Glutamatergic neuron (in vitro differentiated cells): Measurements from ENCODE around the gene PHAX. TPM values are rescaled to one million over a fixed set of nuclear protein-coding genes. Genes with fewer than 3 reads are reported as not detected.

Experiments
- DNase-seq: peaks from one replicate; pipeline ENCODE4 v3.0.0; 2022
- H3K27ac Mint-ChIP-seq: one replicate; pipeline ENCODE4 v1.8.0; 2020; ENCODE audit warnings: mild to moderate bottlenecking, mixed read lengths, inconsistent platforms; ENCODE audit not compliant: unreplicated experiment
- H3K27me3 Mint-ChIP-seq: one replicate; pipeline ENCODE4 v1.8.0; 2020; ENCODE audit warnings: mild to moderate bottlenecking, moderate library complexity, mixed read lengths, inconsistent platforms; ENCODE audit not compliant: unreplicated experiment
- H3K36me3 Mint-ChIP-seq: one replicate; pipeline ENCODE4 v1.8.0; 2020; ENCODE audit warnings: mild to moderate bottlenecking, mixed read lengths, inconsistent platforms; ENCODE audit not compliant: unreplicated experiment
- H3K4me1 Mint-ChIP-seq: one replicate; pipeline ENCODE4 v1.8.0; 2020; ENCODE audit warnings: mild to moderate bottlenecking, low read depth, mixed read lengths, inconsistent platforms; ENCODE audit not compliant: unreplicated experiment
- H3K4me3 Mint-ChIP-seq: one replicate; pipeline ENCODE4 v1.8.0; 2020; ENCODE audit warnings: mild to moderate bottlenecking, mixed read lengths, inconsistent platforms; ENCODE audit not compliant: unreplicated experiment
- H3K9me3 Mint-ChIP-seq: one replicate; pipeline ENCODE4 v1.8.0; 2020; ENCODE audit warnings: mild to moderate bottlenecking, moderate library complexity, mixed read lengths, inconsistent platforms; ENCODE audit not compliant: unreplicated experiment
- total RNA-seq: library from RNA; stranded (reverse); fragmentation: NEBNext Ultra II Directional; extraction: Animal tissue kit (Norgen Biotek cat#: 25700); gene quantifications from one replicate; pipeline ENCODE4 v1.2.1, GENCODE V29; 2021; ENCODE audit not compliant: unreplicated experiment
- TF ChIP-seq, protein P1 (sequence below): fragments of 200-600 bp; sonication (generic); IDR thresholded peaks from one replicate; pipeline ENCODE4 v1.5.0; 2021; ENCODE audit not compliant: partially characterized antibody, unreplicated experiment

The PHAX gene
- total RNA-seq, 1 donor from 2014 or later: 41.1 TPM

DNA sequence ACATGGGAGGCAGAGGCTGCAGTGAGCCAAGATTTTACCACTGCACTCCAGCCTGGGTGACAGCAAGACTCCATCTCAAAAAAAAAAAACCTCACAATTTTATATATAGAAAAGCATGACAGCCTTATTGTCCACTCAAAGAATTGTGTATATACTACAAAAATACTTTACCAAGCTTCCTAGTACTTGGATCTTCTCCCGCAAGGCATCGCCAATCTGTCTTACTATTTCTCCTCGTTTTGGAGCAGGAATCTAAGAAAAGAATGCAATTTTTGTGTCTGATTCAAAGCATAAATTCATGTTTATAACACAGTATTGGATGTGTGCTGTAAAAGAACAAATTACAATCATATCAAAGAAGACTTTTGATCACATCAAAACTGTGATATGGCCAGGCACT lies 17.0 kb upstream of the PHAX start:
- TF ChIP-seq, protein P1, sequence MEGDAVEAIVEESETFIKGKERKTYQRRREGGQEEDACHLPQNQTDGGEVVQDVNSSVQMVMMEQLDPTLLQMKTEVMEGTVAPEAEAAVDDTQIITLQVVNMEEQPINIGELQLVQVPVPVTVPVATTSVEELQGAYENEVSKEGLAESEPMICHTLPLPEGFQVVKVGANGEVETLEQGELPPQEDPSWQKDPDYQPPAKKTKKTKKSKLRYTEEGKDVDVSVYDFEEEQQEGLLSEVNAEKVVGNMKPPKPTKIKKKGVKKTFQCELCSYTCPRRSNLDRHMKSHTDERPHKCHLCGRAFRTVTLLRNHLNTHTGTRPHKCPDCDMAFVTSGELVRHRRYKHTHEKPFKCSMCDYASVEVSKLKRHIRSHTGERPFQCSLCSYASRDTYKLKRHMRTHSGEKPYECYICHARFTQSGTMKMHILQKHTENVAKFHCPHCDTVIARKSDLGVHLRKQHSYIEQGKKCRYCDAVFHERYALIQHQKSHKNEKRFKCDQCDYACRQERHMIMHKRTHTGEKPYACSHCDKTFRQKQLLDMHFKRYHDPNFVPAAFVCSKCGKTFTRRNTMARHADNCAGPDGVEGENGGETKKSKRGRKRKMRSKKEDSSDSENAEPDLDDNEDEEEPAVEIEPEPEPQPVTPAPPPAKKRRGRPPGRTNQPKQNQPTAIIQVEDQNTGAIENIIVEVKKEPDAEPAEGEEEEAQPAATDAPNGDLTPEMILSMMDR: no peak
- DNase-seq: no peak
- H3K9me3 Mint-ChIP-seq: no peaks in the 10 kb centered on the region
- H3K27ac Mint-ChIP-seq: no peak overlapping the region
- H3K27me3 Mint-ChIP-seq: no peaks in the 10 kb centered on the region
- H3K4me3 Mint-ChIP-seq: no peak overlapping the region
- H3K36me3 Mint-ChIP-seq: peaks cover 4% of the 10 kb centered on the region
- H3K4me1 Mint-ChIP-seq: no peaks in the 10 kb centered on the region

DNA sequence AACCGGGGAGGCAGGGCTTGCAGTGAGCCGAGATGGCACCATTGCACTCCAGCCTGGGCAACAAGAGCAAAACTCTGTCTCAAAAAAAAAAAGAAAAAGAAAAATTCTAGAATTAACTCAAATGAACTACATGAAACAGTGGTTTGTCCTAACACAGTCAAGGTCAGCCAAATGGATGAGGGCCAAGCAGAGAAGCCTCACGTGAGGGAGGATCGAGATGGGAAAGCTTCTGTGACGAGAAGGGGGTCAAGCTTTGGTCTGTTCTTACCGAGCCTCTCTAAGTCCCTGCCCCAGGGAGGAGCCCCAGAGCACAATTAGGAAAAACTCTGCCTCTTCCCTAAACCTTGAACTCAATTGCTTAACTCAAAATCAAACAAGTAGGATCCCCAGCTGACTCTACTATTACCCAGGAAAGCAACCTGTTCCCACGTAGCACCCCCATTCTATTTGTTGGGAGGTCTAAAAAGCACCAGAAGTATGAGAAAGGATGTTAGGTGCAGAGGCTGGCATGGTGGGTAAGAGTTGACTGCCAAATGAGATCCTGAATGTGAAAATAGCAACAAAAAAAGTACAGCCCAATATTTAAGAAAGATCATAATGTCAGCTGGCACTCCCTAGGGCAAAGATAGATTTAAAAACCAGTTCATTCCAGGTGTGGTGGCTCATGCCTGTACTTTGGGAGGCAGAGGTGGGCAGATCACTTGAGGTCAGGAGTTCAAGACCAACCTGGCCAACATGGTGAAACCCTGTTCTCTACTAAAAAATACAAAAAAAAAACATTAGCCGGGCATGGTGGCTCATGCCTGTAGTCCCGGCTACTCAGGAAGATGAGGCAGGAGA lies 13.0 kb upstream of the PHAX start:
- H3K27ac Mint-ChIP-seq: no peak overlapping the region
- peaks cover 2% of the 10 kb centered on the region for H3K4me1 Mint-ChIP-seq
- H3K36me3 Mint-ChIP-seq: no peaks in the 10 kb centered on the region
- H3K4me3 Mint-ChIP-seq: no peak overlapping the region
- peaks cover 2% of the 10 kb centered on the region for H3K27me3 Mint-ChIP-seq
- DNase-seq: no peak
- TF ChIP-seq, protein P1: no peak
- no peaks in the 10 kb centered on the region for H3K9me3 Mint-ChIP-seq

DNA sequence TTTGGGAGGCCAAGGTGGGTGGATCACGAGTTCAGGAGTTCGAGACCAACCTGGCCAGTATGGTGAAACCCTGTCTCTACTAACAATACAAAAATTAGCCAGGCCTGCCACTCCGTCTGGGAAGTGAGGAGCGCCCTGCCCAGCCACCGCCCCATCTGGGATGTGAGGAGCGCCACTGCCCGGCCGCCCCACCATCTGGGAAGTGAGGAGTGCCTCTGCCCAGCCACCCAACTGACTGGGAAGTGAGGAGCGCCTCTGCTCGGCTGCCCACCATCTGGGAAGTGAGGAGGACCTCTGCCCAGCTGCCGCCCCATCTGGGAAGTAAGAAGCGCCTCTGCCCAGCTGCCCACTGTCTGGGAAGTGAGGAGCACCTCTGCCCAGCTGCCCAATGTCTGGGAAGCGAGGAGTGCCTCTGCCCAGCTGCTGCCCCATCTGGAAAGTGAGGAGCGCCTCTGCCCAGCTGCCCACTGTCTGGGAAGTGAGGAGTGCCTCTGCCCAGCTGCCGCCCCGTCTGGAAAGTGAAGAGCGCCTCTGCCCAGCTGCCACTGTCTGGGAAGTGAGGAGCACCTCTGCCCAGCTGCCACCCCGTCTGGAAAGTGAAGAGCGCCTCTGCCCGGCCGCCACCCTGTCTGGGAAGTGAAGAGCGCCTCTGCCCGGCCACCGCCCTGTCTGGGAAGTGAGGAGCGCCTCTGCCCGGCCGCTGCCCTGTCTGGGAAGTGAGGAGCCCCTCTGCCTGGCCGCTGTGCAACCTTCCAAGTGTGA lies 11.0 kb upstream of the PHAX start:
- H3K4me1 Mint-ChIP-seq: peaks cover 15% of the 10 kb centered on the region
- H3K27me3 Mint-ChIP-seq: peaks cover 4% of the 10 kb centered on the region
- TF ChIP-seq, protein P1: no peak
- DNase-seq: no peak
- H3K9me3 Mint-ChIP-seq: peaks cover 2% of the 10 kb centered on the region
- no peaks in the 10 kb centered on the region for H3K36me3 Mint-ChIP-seq
- H3K27ac Mint-ChIP-seq: no peak overlapping the region
- no peak overlapping the region for H3K4me3 Mint-ChIP-seq

DNA sequence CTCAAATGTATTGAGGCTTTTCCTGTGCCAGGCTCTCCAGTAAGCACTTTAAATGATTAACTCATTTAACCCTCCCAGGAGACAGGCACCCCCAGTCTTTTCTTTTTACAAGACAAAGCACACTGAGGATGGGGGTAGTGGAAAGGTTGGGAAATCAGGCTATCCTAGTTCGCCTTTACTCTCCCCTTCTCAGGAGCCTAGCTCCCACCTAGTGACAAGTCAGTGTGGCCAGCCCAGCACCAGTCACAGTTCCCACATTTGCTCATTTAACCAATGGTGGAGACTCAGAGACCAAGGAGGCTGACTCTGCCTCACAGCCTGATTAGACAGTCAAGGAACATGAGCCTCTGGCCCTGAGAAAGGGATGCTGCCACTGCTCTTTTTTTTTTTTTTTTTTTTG lies 9.2 kb upstream of the PHAX start:
- H3K36me3 Mint-ChIP-seq: no peaks in the 10 kb centered on the region
- peaks cover 2% of the 10 kb centered on the region for H3K9me3 Mint-ChIP-seq
- no peak overlapping the region for H3K27ac Mint-ChIP-seq

More for the DNA sequence above, 9.2 kb upstream of the PHAX start:
- H3K27me3 Mint-ChIP-seq: peaks cover 9% of the 10 kb centered on the region
- TF ChIP-seq, protein P1: no peak
- H3K4me3 Mint-ChIP-seq: no peak overlapping the region
- no peak for DNase-seq
- peaks cover 15% of the 10 kb centered on the region for H3K4me1 Mint-ChIP-seq
